Right lobe of liver (tissue), 6 donors: Measurements from ENCODE around the gene LRRC75A. TPM values are rescaled to one million over a fixed set of nuclear protein-coding genes. Genes with fewer than 3 reads are reported as not detected.

ENCODE experiments used
- ATAC-seq, 4 donors: fragments of 200-7000 bp; cut with Tn5 transposase; one replicate each; pipeline ENCODE4 v1.9.1; 2020; ENCODE audit warnings: mild to moderate bottlenecking in 4 of 4, moderate library complexity in 4 of 4
- DNase-seq, 3 donors: peaks; one replicate each; pipeline ENCODE4 v3.0.0-alpha.2; 2020
- H3K27ac ChIP-seq, 3 donors: fragments of 200-600 bp; one replicate each; pipeline ENCODE4 v1.8.0; 2022
- H3K27me3 ChIP-seq, 2 donors: fragments of 200-600 bp; one replicate each; pipeline ENCODE4 v1.8.0; 2022
- H3K36me3 ChIP-seq, 4 donors: fragments of 200-600 bp; sonication (generic) in 1 of 4; one replicate each; pipeline versions ENCODE4 v1.5.1 to v1.8.0; 2017 to 2022; ENCODE audit warnings: control low read depth in 1 of 4
- H3K4me1 ChIP-seq, 4 donors: fragments of 200-600 bp; sonication (generic) in 1 of 4; one replicate each; pipeline versions ENCODE4 v1.5.1 to v1.8.0; 2017 to 2022; ENCODE audit warnings: control low read depth in 1 of 4
- H3K4me3 ChIP-seq, 3 donors: fragments of 200-600 bp; one replicate each; pipeline ENCODE4 v1.8.0; 2022
- H3K9me3 ChIP-seq, 4 donors: fragments of 200-600 bp; sonication (generic) in 1 of 4; one replicate each; pipeline versions ENCODE4 v1.5.1 to v1.8.0; 2017 to 2022; ENCODE audit warnings: control low read depth in 1 of 4
- CTCF ChIP-seq, 4 donors: fragments of 200-600 bp in 3 of 4; fragments of 450-650 bp in 1 of 4; IDR thresholded peaks; one replicate each; pipeline versions ENCODE4 v1.5.1 to v1.8.0; 2016 to 2022; ENCODE audit warnings: antibody characterized with exemption in 4 of 4, mild to moderate bottlenecking in 2 of 4
- POLR2A ChIP-seq: fragments of 450-650 bp; IDR thresholded peaks from one replicate; pipeline ENCODE4 v1.6.1; 2017; ENCODE audit warnings: antibody characterized with exemption, mild to moderate bottlenecking
- WGBS: methylation state at CpG from one replicate; pipeline ENCODE4 v1.1.6; 2018; ENCODE audit warnings: low coverage, low lambda C conversion rate; ENCODE audit not compliant: insufficient coverage; ENCODE audit errors: missing lambda C conversion rate; 5-methylcytosine and 5-hydroxymethylcytosine counted together
- intact Hi-C, 2 donors: fragments of 100-400 bp; cut with DNase I; formaldehyde crosslinking; loops; one replicate each; pipeline versions ENCODE4 v1.11.2 to v1.14.1; 2022
- total RNA-seq, 6 experiments: library from RNA; depleted of rRNA in 2 of 6; stranded (reverse); fragments of >200 nt in 2 of 6; fragmentation: NEBNext Ultra II Directional in 3 of 6; extraction: Animal tissue kit (Norgen Biotek cat#: 25700) in 3 of 6; gene quantifications; one replicate each; pipeline versions ENCODE4 v1.1.0 to v1.2.4, GENCODE V29; 2016 to 2023
- donor health status: DM: no; HTN: yes; CAD: no.
- donor health status: DM: no; HTN: no; CAD: no.
- donor health status: DM: no; HTN: no; CAD: no.
- donor health status: DM: no; HTN: yes; CAD: no.
- donor health status: DM: no; HTN: yes; CAD: no.

LRRC75A gene
- total RNA-seq, 6 experiments from 2014 or later: 0.12 to 0.62 (median 0.22) TPM

GRCh38 chr17:16516594-16517051, 24.6 kb upstream of the LRRC75A start:
- Histone ChIP-seq H3K36me3 (no peaks in the 10 kb centered on the region), H3K9me3 (no peaks in the 10 kb centered on the region), H3K4me3 (no peak overlapping the region), H3K4me1 (peaks cover 0 to 8% (median 2%) of the 10 kb centered on the region in 4 donors), H3K27ac (no peak overlapping the region), H3K27me3 (no peaks in the 10 kb centered on the region)
- TF ChIP-seq POLR2A (no peak), CTCF (IDR thresholded peaks at IDR 0.05) (no peak)
- DNase-seq: no peak
- 35% methylated on average over 15 of the region's 16 CpGs for WGBS
- peak in 2 of 4 donors; percentile 8 to 17 for ATAC-seq
- intact Hi-C loops: loop anchor here in 1 of 2 donors (5.0 kb wide), 1 partner anchor 64 kb away; no protein-coding TSS in a partner anchor

GRCh38 chr17:16515933-16516332, 23.9 kb upstream of the LRRC75A start:
- ATAC-seq (no peak), DNase-seq (no peak)
- Histone ChIP-seq H3K9me3 (no peaks in the 10 kb centered on the region), H3K36me3 (no peaks in the 10 kb centered on the region), H3K27ac (no peak overlapping the region), H3K4me3 (no peak overlapping the region), H3K4me1 (peaks cover 0 to 6% (median 1%) of the 10 kb centered on the region in 4 donors), H3K27me3 (no peaks in the 10 kb centered on the region)
- TF ChIP-seq POLR2A (no peak), CTCF (IDR thresholded peaks at IDR 0.05) (no peak)
- 69% methylated on average over 3 of the region's 4 CpGs for WGBS
- intact Hi-C loops: loop anchor here in 1 of 2 donors (5.0 kb wide), 1 partner anchor 64 kb away; no protein-coding TSS in a partner anchor

- Histone ChIP-seq H3K27ac (no peak overlapping the region), H3K4me1 (peaks cover 0 to 3% (median 0%) of the 10 kb centered on the region in 4 donors), H3K36me3 (no peaks in the 10 kb centered on the region), H3K27me3 (no peaks in the 10 kb centered on the region), H3K4me3 (no peak overlapping the region), H3K9me3 (no peaks in the 10 kb centered on the region)
- intact Hi-C loops: no loop called here
- 28% methylated on average over 5 of the region's 6 CpGs for WGBS
- TF ChIP-seq CTCF (IDR thresholded peaks at IDR 0.05) (no peak), POLR2A (no peak)
- ATAC-seq (peak; percentile 56 to 82 (median 74)), DNase-seq (no peak)
Observed at GRCh38 chr17:16513873-16514272, 21.9 kb upstream of the LRRC75A start.

- intact Hi-C loops: no loop called here
Observed at GRCh38 chr17:16512011-16512410, 20.0 kb upstream of the LRRC75A start.

More at GRCh38 chr17:16512011-16512410, 20.0 kb upstream of the LRRC75A start:
- no peaks in the 10 kb centered on the region for H3K9me3 ChIP-seq
- H3K4me1 ChIP-seq: peaks cover 0 to 3% (median 0%) of the 10 kb centered on the region in 4 donors
- 69% methylated on average over 4 of the region's 4 CpGs for WGBS
- no peak for TF ChIP-seq CTCF (IDR thresholded peaks at IDR 0.05)
- DNase-seq (no peak), ATAC-seq (no peak)
- no peaks in the 10 kb centered on the region for H3K27me3 ChIP-seq
- H3K4me3 ChIP-seq: no peak overlapping the region
- H3K36me3 ChIP-seq: no peaks in the 10 kb centered on the region
- H3K27ac ChIP-seq: no peak overlapping the region
